ENCODE results near the gene TMEM145. TPM values are rescaled to one million over a fixed set of nuclear protein-coding genes. Genes with fewer than 3 reads are reported as not detected.
"Not testable (repeated sequence)": the region's sequence is repeated elsewhere in the genome, so short reads cannot be mapped to it uniquely, and the experiment has no call there.

Gene TMEM145
- total and polyA plus RNA-seq, 2 donors (not counting 1 experiment from before 2014, with no cell fraction given), result 0.05 to 0.83 TPM

DNA sequence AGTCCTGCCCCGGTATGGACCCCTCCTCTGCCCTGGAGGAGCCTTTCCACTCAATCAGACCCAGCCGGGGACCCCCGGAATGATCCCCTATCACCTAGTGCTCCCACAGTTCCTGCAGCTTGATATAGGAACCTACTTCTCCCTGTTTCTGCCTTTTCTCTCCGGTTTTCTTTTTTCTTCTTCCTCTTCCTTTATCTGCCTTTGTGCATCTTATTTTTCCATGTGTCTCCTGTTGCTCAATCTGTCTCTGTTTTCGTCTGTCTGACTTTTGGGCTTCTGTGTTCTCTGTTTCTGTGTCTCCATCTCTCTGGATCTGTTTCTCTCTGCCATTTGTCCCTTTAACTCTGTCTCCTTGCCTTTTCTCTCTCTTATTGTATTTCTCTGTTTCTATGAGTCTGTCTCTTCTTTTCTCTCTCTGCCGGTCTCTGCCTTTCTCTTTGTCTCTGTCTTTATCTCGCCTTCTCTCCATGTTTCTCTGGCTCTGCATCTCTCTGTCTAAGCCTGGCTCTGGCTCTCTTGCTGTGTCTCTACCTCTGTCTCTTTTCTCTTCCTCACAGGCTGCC is 22.3 kb downstream of the TMEM145 start:
- Histone ChIP-seq H3K4me3 (replicated peaks in 1 of 4; ENCODE audit: control extremely low read depth in 1 of 4, insufficient read depth in 1 of 4, low read depth in 3 of 4, low read length in 4 of 4) (no peak overlapping the region), H3K9me3 (ENCODE audit: control insufficient read depth, insufficient read depth, low read depth, low read length) (no peaks in the 10 kb centered on the region), H3K79me2 (ENCODE audit: control insufficient read depth, insufficient read depth, low read length) (no peaks in the 10 kb centered on the region), H3K4me2 (ENCODE audit: extremely low read depth, insufficient read depth, low read length) (no peak overlapping the region), H3K36me3 (ENCODE audit: control insufficient read depth, insufficient read depth, low read length) (no peaks in the 10 kb centered on the region), H4K20me1 (ENCODE audit: control insufficient read depth, extremely low read depth, insufficient read depth, low read length) (no peaks in the 10 kb centered on the region), H3K27ac (ENCODE audit: insufficient read depth, low read length) (no peak overlapping the region), H2AFZ (ENCODE audit: low read length) (no peak overlapping the region), H3K9ac (ENCODE audit: insufficient read depth, low read length) (no peak overlapping the region), H3K27me3 (ENCODE audit: control insufficient read depth, insufficient read depth, low read length) (no peaks in the 10 kb centered on the region), H3K4me1 (ENCODE audit: control insufficient read depth, extremely low read depth, insufficient read depth, low read length) (no peaks in the 10 kb centered on the region)
- TF ChIP-seq, protein P1, sequence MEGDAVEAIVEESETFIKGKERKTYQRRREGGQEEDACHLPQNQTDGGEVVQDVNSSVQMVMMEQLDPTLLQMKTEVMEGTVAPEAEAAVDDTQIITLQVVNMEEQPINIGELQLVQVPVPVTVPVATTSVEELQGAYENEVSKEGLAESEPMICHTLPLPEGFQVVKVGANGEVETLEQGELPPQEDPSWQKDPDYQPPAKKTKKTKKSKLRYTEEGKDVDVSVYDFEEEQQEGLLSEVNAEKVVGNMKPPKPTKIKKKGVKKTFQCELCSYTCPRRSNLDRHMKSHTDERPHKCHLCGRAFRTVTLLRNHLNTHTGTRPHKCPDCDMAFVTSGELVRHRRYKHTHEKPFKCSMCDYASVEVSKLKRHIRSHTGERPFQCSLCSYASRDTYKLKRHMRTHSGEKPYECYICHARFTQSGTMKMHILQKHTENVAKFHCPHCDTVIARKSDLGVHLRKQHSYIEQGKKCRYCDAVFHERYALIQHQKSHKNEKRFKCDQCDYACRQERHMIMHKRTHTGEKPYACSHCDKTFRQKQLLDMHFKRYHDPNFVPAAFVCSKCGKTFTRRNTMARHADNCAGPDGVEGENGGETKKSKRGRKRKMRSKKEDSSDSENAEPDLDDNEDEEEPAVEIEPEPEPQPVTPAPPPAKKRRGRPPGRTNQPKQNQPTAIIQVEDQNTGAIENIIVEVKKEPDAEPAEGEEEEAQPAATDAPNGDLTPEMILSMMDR (conservative IDR thresholded peaks at IDR 0.05 in 1 of 2, IDR thresholded peaks at IDR 0.05 in 1 of 2; ENCODE audit: low read depth in 1 of 2, low read length in 2 of 2), result no peak
- no peak for TF ChIP-seq EZH2 (IDR thresholded peaks at IDR 0.05; ENCODE audit: low read length, missing control alignments)
- no peak for DNase-seq (ENCODE audit: low read depth in 2 of 2)

GRCh38 chr19:42335971-42336370 is 22.9 kb downstream of the TMEM145 start:
- no peak overlapping the region for H2AFZ ChIP-seq (ENCODE audit: low read length)
- H3K9me3 ChIP-seq (ENCODE audit: control insufficient read depth, insufficient read depth, low read depth, low read length), result no peaks in the 10 kb centered on the region
- no peak overlapping the region for H3K4me3 ChIP-seq (replicated peaks in 1 of 4; ENCODE audit: control extremely low read depth in 1 of 4, insufficient read depth in 1 of 4, low read depth in 3 of 4, low read length in 4 of 4)
- no peaks in the 10 kb centered on the region for H3K36me3 ChIP-seq (ENCODE audit: control insufficient read depth, insufficient read depth, low read length)
- no peaks in the 10 kb centered on the region for H3K79me2 ChIP-seq (ENCODE audit: control insufficient read depth, insufficient read depth, low read length)
- no peak overlapping the region for H3K4me2 ChIP-seq (ENCODE audit: extremely low read depth, insufficient read depth, low read length)
- no peaks in the 10 kb centered on the region for H3K27me3 ChIP-seq (ENCODE audit: control insufficient read depth, insufficient read depth, low read length)
- H3K27ac ChIP-seq (ENCODE audit: insufficient read depth, low read length), result no peak overlapping the region
- H3K9ac ChIP-seq (ENCODE audit: insufficient read depth, low read length), result no peak overlapping the region
- DNase-seq (ENCODE audit: low read depth in 2 of 2), result no peak
- H4K20me1 ChIP-seq (ENCODE audit: control insufficient read depth, extremely low read depth, insufficient read depth, low read length), result no peaks in the 10 kb centered on the region
- no peaks in the 10 kb centered on the region for H3K4me1 ChIP-seq (ENCODE audit: control insufficient read depth, extremely low read depth, insufficient read depth, low read length)
- no peak for TF ChIP-seq EZH2 (IDR thresholded peaks at IDR 0.05; ENCODE audit: low read length, missing control alignments)
- TF ChIP-seq, protein P1 (conservative IDR thresholded peaks at IDR 0.05 in 1 of 2, IDR thresholded peaks at IDR 0.05 in 1 of 2; ENCODE audit: low read depth in 1 of 2, low read length in 2 of 2), result no peak

DNA sequence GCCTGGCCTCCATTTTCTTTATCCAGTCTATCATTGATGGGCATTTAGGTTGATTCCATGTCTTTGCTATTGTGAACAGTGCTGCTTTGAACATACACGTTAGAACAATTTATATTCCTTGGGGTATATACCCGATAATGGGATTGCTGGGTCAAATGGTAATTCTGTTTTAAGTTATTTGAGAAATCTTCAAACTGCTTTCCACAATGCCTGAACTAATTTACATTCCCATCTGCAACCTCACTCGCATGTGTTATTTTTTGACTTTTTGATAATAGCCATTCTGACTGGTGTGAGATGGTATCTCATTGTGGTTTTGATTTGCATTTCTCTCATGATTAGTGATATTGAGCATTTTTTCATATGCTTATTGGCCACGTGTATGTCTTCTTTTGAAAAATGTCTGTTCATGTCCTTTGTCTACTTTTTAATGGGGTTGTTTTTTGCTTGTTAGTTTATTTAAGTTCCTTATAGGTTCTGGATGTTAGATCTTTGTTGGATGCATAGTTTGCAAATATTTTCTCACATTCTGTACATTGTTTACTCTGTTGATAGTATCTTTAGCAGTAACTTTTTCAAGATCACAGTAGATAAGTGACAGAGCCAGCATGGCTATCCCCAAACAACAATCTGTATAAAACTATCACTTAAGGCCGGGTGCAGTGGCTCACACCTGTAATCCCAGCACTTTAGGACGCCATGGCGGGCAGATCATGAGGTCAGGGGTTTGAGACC is 26.2 kb downstream of the TMEM145 start:
- not testable (repeated sequence) for H3K4me3 ChIP-seq (replicated peaks in 1 of 4; ENCODE audit: control extremely low read depth in 1 of 4, insufficient read depth in 1 of 4, low read depth in 3 of 4, low read length in 4 of 4); H3K9me3 ChIP-seq (ENCODE audit: control insufficient read depth, insufficient read depth, low read depth, low read length); H3K36me3 ChIP-seq (ENCODE audit: control insufficient read depth, insufficient read depth, low read length); H3K27me3 ChIP-seq (ENCODE audit: control insufficient read depth, insufficient read depth, low read length); H3K4me2 ChIP-seq (ENCODE audit: extremely low read depth, insufficient read depth, low read length); H2AFZ ChIP-seq (ENCODE audit: low read length); H3K27ac ChIP-seq (ENCODE audit: insufficient read depth, low read length); DNase-seq (ENCODE audit: low read depth in 2 of 2); H3K4me1 ChIP-seq (ENCODE audit: control insufficient read depth, extremely low read depth, insufficient read depth, low read length); H4K20me1 ChIP-seq (ENCODE audit: control insufficient read depth, extremely low read depth, insufficient read depth, low read length); H3K9ac ChIP-seq (ENCODE audit: insufficient read depth, low read length); H3K79me2 ChIP-seq (ENCODE audit: control insufficient read depth, insufficient read depth, low read length)

GRCh38 chr19:42339922-42340321 is 26.8 kb downstream of the TMEM145 start:
- H3K27ac ChIP-seq (ENCODE audit: insufficient read depth, low read length); DNase-seq (ENCODE audit: low read depth in 2 of 2); H3K4me3 ChIP-seq (replicated peaks in 1 of 4; ENCODE audit: control extremely low read depth in 1 of 4, insufficient read depth in 1 of 4, low read depth in 3 of 4, low read length in 4 of 4): not testable (repeated sequence)

More at GRCh38 chr19:42339922-42340321, 26.8 kb downstream of the TMEM145 start:
- H3K9ac ChIP-seq (ENCODE audit: insufficient read depth, low read length); H3K4me2 ChIP-seq (ENCODE audit: extremely low read depth, insufficient read depth, low read length); H2AFZ ChIP-seq (ENCODE audit: low read length); H3K27me3 ChIP-seq (ENCODE audit: control insufficient read depth, insufficient read depth, low read length); H4K20me1 ChIP-seq (ENCODE audit: control insufficient read depth, extremely low read depth, insufficient read depth, low read length); H3K79me2 ChIP-seq (ENCODE audit: control insufficient read depth, insufficient read depth, low read length); H3K9me3 ChIP-seq (ENCODE audit: control insufficient read depth, insufficient read depth, low read depth, low read length); H3K36me3 ChIP-seq (ENCODE audit: control insufficient read depth, insufficient read depth, low read length); H3K4me1 ChIP-seq (ENCODE audit: control insufficient read depth, extremely low read depth, insufficient read depth, low read length): not testable (repeated sequence)

All from fibroblast of lung (primary cell).